GM12875 (cell line): ENCODE results near the gene NEK10.

ENCODE experiments used
- H3K4me3 ChIP-seq: one replicate; pipeline ENCODE4 v1.5.1; 2011; ENCODE audit warnings: low read depth, low read length, control low read depth
- TF ChIP-seq, protein P1 (sequence below): IDR thresholded peaks from 2 replicates; pipeline ENCODE4 v1.5.1; 2011; ENCODE audit warnings: low read depth, mild to moderate bottlenecking, control low read depth, inconsistent platforms, low read length, moderate library complexity, borderline replicate concordance; ENCODE audit not compliant: insufficient read depth

The NEK10 gene

DNA sequence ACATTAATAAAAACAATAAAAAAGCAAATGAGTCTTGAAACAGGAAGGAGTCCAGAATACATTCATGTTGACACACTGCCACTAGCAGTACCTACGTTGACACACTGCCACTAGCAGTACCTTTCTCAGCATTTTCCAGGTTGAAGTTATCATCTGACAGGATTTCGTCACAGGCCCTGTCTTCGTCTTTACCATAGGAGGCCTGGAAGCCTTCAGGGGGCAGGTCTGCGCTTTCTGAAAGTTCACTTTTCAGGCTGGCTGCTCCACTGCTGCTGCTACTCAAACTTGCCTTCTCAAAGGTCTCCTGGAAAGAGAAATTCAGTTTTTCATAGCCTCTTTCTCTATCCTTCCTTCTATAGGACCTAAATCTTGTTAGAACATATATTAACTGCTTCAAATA lies 194.7 kb downstream of the NEK10 start:
- TF ChIP-seq, protein P1, sequence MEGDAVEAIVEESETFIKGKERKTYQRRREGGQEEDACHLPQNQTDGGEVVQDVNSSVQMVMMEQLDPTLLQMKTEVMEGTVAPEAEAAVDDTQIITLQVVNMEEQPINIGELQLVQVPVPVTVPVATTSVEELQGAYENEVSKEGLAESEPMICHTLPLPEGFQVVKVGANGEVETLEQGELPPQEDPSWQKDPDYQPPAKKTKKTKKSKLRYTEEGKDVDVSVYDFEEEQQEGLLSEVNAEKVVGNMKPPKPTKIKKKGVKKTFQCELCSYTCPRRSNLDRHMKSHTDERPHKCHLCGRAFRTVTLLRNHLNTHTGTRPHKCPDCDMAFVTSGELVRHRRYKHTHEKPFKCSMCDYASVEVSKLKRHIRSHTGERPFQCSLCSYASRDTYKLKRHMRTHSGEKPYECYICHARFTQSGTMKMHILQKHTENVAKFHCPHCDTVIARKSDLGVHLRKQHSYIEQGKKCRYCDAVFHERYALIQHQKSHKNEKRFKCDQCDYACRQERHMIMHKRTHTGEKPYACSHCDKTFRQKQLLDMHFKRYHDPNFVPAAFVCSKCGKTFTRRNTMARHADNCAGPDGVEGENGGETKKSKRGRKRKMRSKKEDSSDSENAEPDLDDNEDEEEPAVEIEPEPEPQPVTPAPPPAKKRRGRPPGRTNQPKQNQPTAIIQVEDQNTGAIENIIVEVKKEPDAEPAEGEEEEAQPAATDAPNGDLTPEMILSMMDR, result no peak
- no peak overlapping the region for H3K4me3 ChIP-seq

DNA sequence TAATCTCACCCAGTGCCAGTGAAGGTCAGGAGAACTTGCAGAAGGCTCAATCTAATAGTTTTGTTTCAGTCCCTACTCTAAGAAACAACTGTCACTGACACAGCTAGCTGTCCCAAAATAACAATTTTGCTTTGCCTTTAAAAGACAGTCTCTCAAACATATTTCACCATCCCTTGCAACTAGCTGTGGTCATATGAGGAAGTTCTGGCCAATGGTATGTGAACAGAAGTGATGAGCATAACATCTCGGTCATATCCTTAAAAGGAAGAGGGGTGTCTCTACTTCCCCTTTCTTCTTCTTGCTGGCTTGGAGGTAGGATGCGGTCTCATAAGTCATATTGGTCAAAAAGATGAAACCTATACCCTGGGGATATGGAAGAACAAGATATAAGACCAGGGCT lies 198.1 kb downstream of the NEK10 start:
- TF ChIP-seq, protein P1, result no peak
- H3K4me3 ChIP-seq, result no peak overlapping the region

DNA sequence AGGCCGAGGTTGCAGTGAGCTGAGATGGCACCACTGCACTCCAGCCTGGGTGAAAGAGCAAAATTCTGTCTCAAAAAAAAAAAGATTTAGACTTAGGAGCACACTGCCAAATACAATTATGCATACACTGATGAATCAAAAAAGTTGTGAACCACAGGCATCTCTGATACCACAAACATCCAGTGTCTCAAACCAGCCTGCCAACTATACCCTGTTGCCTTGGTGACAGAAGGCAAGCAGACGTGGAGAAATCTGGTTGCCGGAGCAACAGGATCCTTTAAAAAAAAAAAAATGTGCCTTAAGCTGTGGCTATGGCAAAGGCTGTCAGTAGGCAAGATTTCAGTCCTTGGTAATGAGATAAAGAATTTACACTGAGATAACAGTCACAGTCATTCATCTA lies 202.3 kb downstream of the NEK10 start:
- TF ChIP-seq, protein P1, result no peak
- no peak overlapping the region for H3K4me3 ChIP-seq

DNA sequence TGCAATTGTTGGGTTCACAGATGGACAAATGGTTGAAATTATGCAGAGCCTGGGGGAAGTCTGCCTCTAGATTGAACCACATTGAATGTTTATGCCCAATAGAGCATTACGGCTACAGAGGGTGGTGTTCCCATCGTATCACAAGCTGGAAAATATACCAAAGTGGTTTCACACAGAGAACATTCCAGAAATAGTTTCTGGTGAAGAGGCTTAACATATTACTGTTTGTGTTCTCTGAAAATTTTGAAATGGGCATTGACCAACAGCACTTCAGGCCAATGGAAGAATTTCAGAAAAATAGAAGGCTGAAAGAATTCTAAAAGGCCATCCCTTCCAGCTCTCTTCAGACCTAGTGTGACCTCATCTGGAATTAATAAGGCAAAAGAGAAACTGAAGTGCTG lies 203.9 kb downstream of the NEK10 start:
- no peak overlapping the region for H3K4me3 ChIP-seq
- TF ChIP-seq, protein P1, result no peak

DNA sequence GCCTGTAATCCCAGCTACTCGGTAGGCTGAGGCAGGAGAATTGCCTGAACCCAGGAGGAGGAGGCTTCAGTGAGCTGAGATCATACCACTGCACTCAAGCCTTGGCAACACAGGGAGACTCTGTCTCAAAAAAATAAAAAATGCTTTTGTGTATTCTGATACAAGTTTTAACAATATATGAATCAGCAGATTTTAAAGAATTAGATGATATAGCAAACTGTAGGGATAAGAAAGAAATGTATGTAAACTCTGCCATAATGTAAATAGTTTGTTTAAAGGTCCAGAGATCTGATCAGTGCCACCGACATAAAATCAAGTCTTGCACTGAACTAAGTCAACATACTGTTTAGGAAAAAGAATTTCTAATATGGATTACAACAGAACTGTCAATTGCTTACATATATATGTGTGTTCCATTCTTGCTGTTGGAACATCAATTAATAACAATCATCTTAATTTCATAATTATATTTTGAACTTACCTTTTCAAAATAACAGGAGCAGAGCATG lies 208.3 kb downstream of the NEK10 start:
- TF ChIP-seq, protein P1, result no peak
- no peak overlapping the region for H3K4me3 ChIP-seq

DNA sequence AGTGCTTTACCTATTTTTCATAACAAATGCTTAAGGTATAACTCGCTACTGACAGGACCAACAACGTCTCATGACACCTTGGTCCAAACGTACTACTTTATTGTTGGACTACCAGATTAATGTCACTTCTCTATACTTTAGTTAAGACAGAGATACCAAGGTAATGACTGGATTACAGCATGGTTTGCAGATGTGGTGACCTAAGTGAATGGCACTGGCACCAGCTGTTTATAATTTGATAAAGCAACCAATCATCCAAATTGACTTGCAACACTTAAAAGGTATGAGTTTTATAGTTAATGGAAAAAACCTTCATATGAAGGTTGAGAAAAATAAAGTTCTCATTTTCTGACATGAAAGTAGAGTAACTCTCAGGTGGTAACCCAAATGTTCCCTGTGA lies 209.0 kb downstream of the NEK10 start:
- TF ChIP-seq, protein P1, result no peak
- no peak overlapping the region for H3K4me3 ChIP-seq

DNA sequence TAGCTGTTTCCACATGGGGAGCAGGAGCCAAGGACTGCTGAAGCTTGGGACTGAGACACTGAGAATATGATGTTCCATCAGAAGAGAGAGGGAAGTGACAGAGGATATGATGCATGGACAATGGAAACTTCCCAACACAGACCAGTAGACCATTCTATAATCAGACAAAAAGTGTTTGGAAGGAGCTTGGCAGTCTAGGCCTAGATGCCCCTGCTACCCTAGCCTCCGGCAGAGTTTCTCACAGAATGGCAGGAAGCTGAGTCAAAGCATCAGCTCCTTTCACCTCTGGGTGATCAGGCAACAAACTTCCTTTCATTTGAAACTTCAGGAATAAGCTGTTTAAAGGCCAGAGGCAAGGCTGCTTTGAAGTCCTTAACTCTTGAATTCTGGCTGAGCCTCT lies 222.0 kb downstream of the NEK10 start:
- H3K4me3 ChIP-seq, result no peak overlapping the region
- TF ChIP-seq, protein P1, result no peak
